GM23248 (cell line): Measurements from ENCODE around the gene SSUH2.

Experiments used
- EZH2 ChIP-seq: fragments of 200-600 bp; sonication (generic); IDR thresholded peaks from 2 replicates; pipeline ENCODE4 v1.6.1; 2018; ENCODE audit warnings: antibody characterized with exemption, mild to moderate bottlenecking; ENCODE audit not compliant: insufficient read depth, poor library complexity, severe bottlenecking
- EZH2phosphoT487 ChIP-seq: fragments of 200-600 bp; sonication (generic); IDR thresholded peaks from 2 replicates; pipeline ENCODE4 v1.6.1; 2018; ENCODE audit warnings: antibody characterized with exemption, moderate library complexity, mild to moderate bottlenecking, low read depth; ENCODE audit not compliant: insufficient read depth

- TF ChIP-seq EZH2phosphoT487, result no peak
- no peak for TF ChIP-seq EZH2
Measured at GRCh38 chr3:8595252-8595651, 49.3 kb downstream of the SSUH2 start.
